GM19468 (cell line): ENCODE results near the gene RPS19.

Experiments
- ATAC-seq: cut with Tn5 transposase; IDR thresholded peaks from one replicate; pipeline ENCODE4 v1.9.1; 2021; ENCODE audit warnings: mild to moderate bottlenecking, moderate library complexity, moderate number of reproducible peaks; ENCODE audit not compliant: unreplicated experiment; ENCODE audit errors: extremely low read depth

RPS19 gene

DNA sequence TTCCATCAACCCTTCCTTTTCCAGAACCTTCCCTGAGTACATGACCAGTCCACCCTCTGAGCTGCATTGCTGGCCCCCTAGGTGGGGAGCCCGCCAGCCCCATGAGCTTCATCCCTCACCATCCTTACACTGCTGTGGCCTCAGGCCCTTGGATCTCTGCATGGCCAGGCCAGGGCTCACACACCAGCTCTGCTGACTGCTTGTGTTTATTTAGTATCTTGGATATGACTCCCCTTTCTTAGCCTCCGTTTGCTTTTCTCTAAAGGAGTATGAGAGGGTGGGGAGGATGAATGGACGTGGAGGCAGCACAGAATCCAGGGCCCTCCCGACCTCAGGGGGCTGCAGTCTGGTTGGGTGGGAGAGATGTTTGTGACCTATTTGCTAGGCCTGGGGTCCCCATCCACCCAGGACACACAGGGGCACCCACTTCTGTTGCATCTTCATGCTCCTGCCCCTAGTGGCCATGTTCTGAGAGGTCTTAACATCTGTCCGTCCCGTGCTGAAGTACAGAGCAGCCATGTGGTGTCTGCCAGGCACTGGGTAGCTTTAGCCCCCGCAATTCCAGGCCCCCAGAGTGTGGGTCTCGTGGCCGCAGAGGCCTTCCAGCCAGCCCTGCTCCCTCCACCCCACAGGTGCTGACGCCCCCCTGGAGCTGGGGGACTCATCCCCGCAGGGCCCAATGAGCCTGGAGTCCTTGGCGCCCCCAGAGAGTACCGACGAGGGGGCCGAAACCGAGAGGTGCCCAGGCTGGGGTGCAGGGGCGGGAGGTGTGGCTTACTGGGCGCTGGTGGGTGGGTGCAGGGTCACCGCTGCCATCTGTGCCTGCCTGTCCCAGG lies 35.9 kb downstream of the RPS19 start:
- ATAC-seq: no peak

DNA sequence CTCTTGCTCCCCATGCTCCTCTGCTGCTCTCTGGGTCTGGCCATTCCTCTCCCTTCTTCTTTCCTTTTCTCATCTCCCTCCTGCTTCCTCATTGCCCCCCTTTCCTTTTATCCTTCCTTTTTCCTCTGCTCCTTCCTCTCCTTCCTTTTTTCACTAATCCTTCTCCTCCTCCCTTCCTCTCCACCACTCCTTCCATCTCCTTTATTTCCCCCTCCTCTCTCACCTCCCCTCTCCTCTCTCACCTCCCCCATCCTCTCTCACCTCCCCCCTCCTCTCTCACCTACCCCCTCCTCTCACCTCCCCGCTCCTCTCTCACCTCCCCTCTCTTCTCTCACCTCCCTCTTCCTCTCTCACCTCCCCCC lies 36.5 kb downstream of the RPS19 start:
- ATAC-seq: no peak

- ATAC-seq: no peak
Observed at GRCh38 chr19:41897181-41897580, 37.1 kb downstream of the RPS19 start.

DNA sequence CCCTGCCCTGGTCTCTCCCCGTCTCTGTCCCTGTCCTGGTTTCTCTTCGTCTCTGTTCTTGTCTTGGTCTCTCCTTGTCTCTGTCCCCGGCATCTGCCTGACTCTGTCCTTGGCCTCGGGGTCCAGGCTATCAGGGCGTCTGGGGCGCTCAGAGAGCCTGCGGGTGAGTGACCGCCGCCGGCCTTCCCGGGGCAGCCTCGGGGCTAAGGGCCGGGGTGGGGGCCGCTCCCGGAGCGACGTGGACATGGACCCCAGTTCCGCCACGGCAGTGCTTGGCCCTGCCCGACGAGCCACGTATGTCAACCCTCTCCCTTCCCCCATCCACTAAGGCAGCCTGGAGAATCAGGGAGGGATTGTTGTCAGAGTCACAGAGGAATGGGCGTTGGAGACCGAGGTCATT lies 37.8 kb downstream of the RPS19 start:
- no peak for ATAC-seq

DNA sequence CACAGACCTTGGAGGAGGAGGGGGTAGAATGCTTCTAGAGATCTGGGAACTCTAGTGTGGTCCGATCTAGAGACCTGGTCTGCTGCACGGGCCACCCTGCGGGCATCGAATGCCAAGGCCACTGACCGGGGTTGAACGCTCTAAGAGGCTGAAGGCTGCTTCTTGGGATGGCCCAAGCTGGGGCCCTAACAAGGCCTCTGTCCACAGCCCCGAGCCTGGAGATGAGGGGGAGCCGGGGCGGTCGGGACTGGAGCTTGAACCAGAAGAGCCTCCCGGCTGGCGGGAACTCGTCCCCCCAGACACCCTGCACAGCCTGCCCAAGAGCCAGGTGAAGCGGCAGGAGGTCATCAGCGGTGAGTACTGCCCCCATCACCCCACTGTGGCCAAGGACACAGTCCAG lies 38.2 kb downstream of the RPS19 start:
- ATAC-seq: no peak

DNA sequence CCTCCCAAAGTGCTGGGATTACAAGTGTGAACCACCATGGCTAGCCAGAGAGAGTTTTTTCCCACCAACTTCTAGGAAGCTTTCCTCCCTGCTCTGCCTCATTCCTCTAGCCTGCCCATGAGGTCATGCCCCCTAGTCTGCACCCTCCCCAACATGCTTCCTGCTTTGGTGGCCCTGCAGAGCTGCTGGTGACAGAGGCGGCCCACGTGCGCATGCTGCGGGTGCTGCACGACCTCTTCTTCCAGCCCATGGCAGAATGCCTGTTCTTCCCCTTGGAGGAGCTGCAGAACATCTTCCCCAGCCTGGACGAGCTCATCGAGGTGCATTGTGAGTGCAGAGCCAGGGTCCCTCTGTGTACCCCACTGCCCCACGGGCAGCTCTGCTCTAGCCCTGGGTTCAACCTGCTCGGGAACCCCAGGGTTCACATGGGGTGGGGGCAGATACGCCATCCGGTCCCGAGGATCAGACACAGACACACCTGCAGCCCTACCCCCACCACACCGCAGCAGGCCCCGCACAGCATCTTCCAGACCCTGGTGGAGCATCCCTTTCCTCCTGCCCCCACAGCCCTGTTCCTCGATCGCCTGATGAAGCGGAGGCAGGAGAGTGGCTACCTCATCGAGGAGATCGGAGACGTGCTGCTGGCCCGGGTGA lies 41.8 kb downstream of the RPS19 start:
- ATAC-seq: no peak

GRCh38 chr19:41902594-41902993 lies 42.5 kb downstream of the RPS19 start:
- ATAC-seq: no peak

GRCh38 chr19:41903193-41903953 lies 43.3 kb downstream of the RPS19 start:
- ATAC-seq: no peak

GRCh38 chr19:41904118-41904870 lies 44.2 kb downstream of the RPS19 start:
- ATAC-seq: no peak

DNA sequence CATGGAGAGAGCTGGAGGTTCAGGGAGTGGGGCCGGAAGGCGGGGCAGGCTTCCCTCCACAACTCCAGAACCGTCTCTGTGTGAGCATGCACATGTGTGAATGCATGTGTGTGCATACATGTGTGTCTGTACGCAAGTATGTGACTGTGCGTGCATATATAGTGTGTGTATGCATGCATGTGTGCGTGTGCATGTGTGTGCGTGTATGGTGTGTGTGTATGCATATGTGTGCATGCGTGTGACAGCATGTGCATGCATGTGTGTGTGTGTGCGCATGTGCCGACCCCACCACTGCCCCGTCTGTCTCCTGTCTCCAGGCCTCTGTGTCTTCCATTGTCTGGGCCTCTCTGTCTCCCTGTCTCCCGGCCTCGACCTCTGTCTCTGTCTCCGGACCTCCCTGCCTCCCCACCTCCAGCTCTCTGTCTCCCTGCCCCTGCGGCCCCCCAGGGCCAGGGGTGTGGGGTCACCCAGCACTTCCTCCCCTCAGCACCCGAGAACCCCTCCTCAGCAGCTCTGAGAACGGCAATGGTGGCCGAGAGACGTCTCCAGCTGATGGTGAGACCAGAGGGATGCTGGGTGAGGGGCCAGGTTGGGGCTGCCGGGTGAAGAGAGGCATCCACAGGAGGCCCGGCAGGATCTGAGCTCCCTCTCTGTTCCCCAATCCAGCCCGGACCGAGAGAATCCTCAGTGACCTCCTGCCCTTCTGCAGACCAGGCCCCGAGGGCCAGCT lies 45.4 kb downstream of the RPS19 start:
- ATAC-seq: no peak

GRCh38 chr19:41906271-41906670 lies 46.2 kb downstream of the RPS19 start:
- ATAC-seq: no peak

GRCh38 chr19:41906916-41907680 lies 47.0 kb downstream of the RPS19 start:
- no peak for ATAC-seq

DNA sequence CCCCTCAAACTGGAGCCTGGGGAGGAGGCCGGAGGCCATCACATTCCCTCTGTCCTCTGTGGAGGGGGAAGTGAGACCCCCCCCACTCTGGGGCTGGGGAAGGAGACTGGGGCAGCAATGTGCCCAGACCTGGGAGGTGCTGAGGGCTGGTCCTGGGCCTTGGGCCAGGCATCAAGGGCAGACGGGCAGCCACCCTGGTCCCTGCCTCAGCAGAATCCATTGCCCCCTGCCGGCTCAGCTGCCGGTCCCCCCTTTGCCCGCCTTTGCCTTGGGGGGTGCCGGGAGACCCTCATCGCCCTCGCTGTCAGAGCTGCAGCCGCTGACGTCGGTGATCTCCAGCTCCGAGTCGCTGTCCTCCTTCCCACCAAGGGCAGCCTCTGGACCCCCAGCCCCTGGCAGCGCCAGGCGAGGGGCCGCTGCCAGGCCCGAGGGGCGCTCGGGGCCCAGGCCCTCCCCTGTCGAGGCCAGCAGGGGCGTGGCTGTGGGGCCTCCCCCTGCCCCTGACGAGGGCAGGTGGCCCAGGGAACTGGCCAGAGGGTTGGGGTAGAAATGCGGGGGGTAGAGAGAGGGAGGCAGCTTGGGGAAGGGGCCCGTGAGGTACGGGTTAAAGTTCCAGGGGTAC lies 48.0 kb downstream of the RPS19 start:
- no peak for ATAC-seq

DNA sequence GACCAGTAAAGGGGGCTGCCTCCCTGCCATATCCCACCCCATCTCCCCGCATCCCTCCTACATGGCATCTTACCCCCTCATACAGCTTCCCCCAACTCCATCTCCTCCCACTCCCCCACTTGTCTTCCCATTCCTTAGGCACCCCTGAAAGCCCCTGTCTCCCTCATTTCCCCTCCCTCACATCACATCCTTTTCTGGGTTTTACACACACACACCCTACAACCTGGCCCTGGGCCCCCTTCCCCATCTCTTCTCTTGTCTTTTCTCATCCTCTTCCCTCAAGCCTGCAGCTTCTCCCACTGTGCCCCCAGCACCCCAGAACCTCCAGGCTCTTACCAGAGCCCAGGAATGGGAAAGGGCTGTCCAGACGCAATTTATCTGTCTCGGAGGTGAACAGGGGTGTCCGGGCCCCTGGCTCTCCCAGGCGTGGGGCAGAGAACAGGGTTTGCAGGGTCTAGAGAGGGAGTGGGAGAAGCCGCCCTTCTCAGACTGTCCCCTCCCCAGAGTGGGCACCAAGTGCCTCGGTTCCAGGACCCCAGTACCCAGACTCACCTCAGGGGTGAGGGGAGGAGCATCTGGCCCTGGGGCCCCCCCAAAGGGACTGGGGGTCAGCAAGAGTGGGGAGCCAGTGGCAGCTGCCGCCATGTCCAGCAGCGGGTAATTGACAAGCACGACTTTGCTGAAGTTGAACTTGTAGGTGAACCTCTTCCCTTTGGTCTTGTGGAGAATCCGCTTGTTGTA lies 48.8 kb downstream of the RPS19 start:
- ATAC-seq: no peak

- no peak for ATAC-seq
Observed at GRCh38 chr19:41909706-41910105, 49.7 kb downstream of the RPS19 start.

GRCh38 chr19:41910240-41910991 lies 50.4 kb downstream of the RPS19 start:
- ATAC-seq: no peak
